Mammary epithelial cell (primary cell): Measurements from ENCODE around the gene INTS14.

Source experiments
- EZH2 ChIP-seq: IDR thresholded peaks from 2 replicates; pipeline ENCODE4 v1.6.1; 2012; ENCODE audit warnings: low read length, inconsistent platforms, borderline replicate concordance
- TF ChIP-seq, protein P1 (sequence below), 2 donors: IDR thresholded peaks in 1 of 2; conservative IDR thresholded peaks in 1 of 2; 2 replicates each; pipeline ENCODE4 v1.5.1; 2011 to 2012; ENCODE audit warnings: inconsistent platforms in 2 of 2, low read length in 2 of 2, mild to moderate bottlenecking in 2 of 2, control low read depth in 1 of 2, low read depth in 1 of 2; ENCODE audit not compliant: insufficient read depth in 1 of 2; ENCODE audit errors: extremely low read depth in 1 of 2

DNA sequence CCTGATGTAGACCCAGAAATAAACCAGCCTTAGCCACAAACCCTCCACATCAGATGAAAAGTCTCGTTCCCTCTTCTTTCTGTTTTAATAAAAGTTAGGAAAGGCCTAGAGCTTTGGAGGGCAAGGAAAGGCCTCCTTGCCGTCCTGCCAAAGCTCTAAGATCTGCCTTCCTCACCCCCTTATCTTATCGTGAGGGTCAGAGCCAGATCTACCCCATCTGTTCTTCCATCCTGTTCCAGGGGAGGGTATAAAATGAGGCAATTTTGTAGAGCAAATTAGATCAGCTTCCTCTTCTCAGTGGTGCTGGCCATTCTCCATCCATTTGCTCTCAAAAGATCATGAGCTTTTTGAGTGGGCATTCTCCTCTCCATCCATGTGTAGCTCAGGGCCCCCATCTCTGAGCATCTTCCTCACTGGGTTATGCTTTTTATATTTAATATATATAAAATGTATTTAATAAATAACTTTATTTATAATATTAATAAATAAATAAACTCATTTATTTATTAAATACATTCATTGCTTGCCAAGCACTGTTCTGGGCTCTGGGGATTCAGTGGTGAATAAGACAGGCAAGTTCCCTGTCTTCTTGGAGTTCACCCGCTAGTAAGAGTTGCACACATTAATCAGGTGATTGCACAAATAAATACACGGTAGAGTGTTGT is 8.8 kb upstream of the INTS14 start:
- TF ChIP-seq, protein P1, sequence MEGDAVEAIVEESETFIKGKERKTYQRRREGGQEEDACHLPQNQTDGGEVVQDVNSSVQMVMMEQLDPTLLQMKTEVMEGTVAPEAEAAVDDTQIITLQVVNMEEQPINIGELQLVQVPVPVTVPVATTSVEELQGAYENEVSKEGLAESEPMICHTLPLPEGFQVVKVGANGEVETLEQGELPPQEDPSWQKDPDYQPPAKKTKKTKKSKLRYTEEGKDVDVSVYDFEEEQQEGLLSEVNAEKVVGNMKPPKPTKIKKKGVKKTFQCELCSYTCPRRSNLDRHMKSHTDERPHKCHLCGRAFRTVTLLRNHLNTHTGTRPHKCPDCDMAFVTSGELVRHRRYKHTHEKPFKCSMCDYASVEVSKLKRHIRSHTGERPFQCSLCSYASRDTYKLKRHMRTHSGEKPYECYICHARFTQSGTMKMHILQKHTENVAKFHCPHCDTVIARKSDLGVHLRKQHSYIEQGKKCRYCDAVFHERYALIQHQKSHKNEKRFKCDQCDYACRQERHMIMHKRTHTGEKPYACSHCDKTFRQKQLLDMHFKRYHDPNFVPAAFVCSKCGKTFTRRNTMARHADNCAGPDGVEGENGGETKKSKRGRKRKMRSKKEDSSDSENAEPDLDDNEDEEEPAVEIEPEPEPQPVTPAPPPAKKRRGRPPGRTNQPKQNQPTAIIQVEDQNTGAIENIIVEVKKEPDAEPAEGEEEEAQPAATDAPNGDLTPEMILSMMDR (conservative IDR thresholded peaks at IDR 0.05 in 1 of 2, IDR thresholded peaks at IDR 0.05 in 1 of 2; ENCODE audit: extremely low read depth in 1 of 2, insufficient read depth in 1 of 2, low read depth in 1 of 2, low read length in 2 of 2): no peak
- TF ChIP-seq EZH2: no peak
